ENCODE data around the gene EGFL7.

- TF ChIP-seq YY1 (IDR thresholded peaks at IDR 0.05; ENCODE audit: insufficient read depth, insufficient read length): no peak
- TF ChIP-seq ZNF274 (IDR thresholded peaks at IDR 0.05; ENCODE audit: low read depth, low read length): no peak
- TF ChIP-seq SUZ12 (IDR thresholded peaks at IDR 0.05; ENCODE audit: extremely low read depth, insufficient read depth, insufficient read length): no peak
These were observed 23.2 kb downstream of the EGFL7 start for GRCh38 chr9:136685790-136686533.

Measured in NT2/D1 (cell line).